Neural progenitor cell (in vitro differentiated cells): ENCODE data around the gene MFAP2. TPM values are rescaled to one million over a fixed set of nuclear protein-coding genes. Genes with fewer than 3 reads are reported as not detected.

Experiments
- DNase-seq: peaks from one replicate; pipeline ENCODE4 v3.0.0-alpha.2; 2016; ENCODE audit warnings: low spot score
- H2AFZ ChIP-seq: fragments of 200-600 bp; sonication (generic); replicated peaks from 2 replicates; pipeline ENCODE4 v1.6.1; 2016; ENCODE audit warnings: antibody characterized with exemption
- H3F3A ChIP-seq: fragments of 200-600 bp; sonication (generic); 2 replicates; pipeline ENCODE4 v1.6.1; 2016; ENCODE audit warnings: antibody characterized with exemption, low read depth
- H3K27ac ChIP-seq: fragments of 200-600 bp; sonication (generic); 2 replicates; pipeline ENCODE4 v1.5.1; 2016; ENCODE audit warnings: mild to moderate bottlenecking
- H3K27me3 ChIP-seq: fragments of 200-600 bp; sonication (generic); 2 replicates; pipeline ENCODE4 v1.6.1; 2016; ENCODE audit warnings: mild to moderate bottlenecking, moderate library complexity
- H3K36me3 ChIP-seq: fragments of 200-600 bp; sonication (generic); 2 replicates; pipeline ENCODE4 v1.5.1; 2016
- H3K4me1 ChIP-seq: fragments of 200-600 bp; sonication (generic); 2 replicates; pipeline ENCODE4 v1.6.1; 2016; ENCODE audit warnings: mixed run types
- H3K4me2 ChIP-seq: fragments of 200-600 bp; sonication (generic); 2 replicates; pipeline ENCODE4 v1.6.1; 2016
- H3K4me3 ChIP-seq: fragments of 200-600 bp; sonication (generic); 2 replicates; pipeline ENCODE4 v1.5.1; 2016
- H3K79me2 ChIP-seq: fragments of 200-600 bp; sonication (generic); 2 replicates; pipeline ENCODE4 v1.6.1; 2016; ENCODE audit warnings: low read depth
- H3K9ac ChIP-seq: fragments of 200-600 bp; sonication (generic); 2 replicates; pipeline ENCODE4 v1.6.1; 2016
- H3K9me3 ChIP-seq: fragments of 200-600 bp; sonication (generic); 2 replicates; pipeline ENCODE4 v1.5.1; 2016; ENCODE audit warnings: low read depth
- H4K20me1 ChIP-seq: fragments of 200-600 bp; sonication (generic); 2 replicates; pipeline ENCODE4 v1.6.1; 2016; ENCODE audit warnings: low read depth
- H3K27ac Mint-ChIP-seq: 3 replicates; pipeline ENCODE4 v1.8.0; 2021; ENCODE audit warnings: mixed read lengths
- H3K27me3 Mint-ChIP-seq: 2 replicates; pipeline ENCODE4 v1.8.0; 2022; ENCODE audit warnings: low read depth, mild to moderate bottlenecking, inconsistent platforms, moderate library complexity, mixed read lengths; ENCODE audit not compliant: insufficient read depth
- H3K36me3 Mint-ChIP-seq: 3 replicates; pipeline ENCODE4 v1.8.0; 2021; ENCODE audit warnings: mixed read lengths
- H3K4me1 Mint-ChIP-seq: 3 replicates; pipeline ENCODE4 v1.8.0; 2021; ENCODE audit warnings: mixed read lengths
- H3K4me3 Mint-ChIP-seq: 3 replicates; pipeline ENCODE4 v1.8.0; 2021; ENCODE audit warnings: mild to moderate bottlenecking, moderate library complexity, mixed read lengths
- H3K9me3 Mint-ChIP-seq: 3 replicates; pipeline ENCODE4 v1.8.0; 2020; ENCODE audit warnings: mixed read lengths
- EZH2 ChIP-seq: fragments of 200-600 bp; sonication (generic); IDR thresholded peaks from 2 replicates; pipeline ENCODE4 v1.6.1; 2017; ENCODE audit warnings: antibody characterized with exemption, mild to moderate bottlenecking, moderate library complexity
- EZH2phosphoT487 ChIP-seq: fragments of 200-600 bp; sonication (generic); IDR thresholded peaks from 2 replicates; pipeline ENCODE4 v1.6.1; 2017; ENCODE audit warnings: antibody characterized with exemption
- total RNA-seq: library from RNA; depleted of rRNA; stranded (reverse); fragments of >200 nt; gene quantifications from 2 replicates; pipeline ENCODE4 v1.2.3, GENCODE V29; 2015; ENCODE audit warnings: low replicate concordance
- TF ChIP-seq, protein P1 (sequence below): fragments of 200-600 bp; sonication (generic); IDR thresholded peaks from 2 replicates; pipeline ENCODE4 v1.5.1; 2017; ENCODE audit warnings: antibody characterized with exemption, mild to moderate bottlenecking

MFAP2 gene
- total RNA-seq, 1 donor from 2014 or later: 68.8 TPM

DNA sequence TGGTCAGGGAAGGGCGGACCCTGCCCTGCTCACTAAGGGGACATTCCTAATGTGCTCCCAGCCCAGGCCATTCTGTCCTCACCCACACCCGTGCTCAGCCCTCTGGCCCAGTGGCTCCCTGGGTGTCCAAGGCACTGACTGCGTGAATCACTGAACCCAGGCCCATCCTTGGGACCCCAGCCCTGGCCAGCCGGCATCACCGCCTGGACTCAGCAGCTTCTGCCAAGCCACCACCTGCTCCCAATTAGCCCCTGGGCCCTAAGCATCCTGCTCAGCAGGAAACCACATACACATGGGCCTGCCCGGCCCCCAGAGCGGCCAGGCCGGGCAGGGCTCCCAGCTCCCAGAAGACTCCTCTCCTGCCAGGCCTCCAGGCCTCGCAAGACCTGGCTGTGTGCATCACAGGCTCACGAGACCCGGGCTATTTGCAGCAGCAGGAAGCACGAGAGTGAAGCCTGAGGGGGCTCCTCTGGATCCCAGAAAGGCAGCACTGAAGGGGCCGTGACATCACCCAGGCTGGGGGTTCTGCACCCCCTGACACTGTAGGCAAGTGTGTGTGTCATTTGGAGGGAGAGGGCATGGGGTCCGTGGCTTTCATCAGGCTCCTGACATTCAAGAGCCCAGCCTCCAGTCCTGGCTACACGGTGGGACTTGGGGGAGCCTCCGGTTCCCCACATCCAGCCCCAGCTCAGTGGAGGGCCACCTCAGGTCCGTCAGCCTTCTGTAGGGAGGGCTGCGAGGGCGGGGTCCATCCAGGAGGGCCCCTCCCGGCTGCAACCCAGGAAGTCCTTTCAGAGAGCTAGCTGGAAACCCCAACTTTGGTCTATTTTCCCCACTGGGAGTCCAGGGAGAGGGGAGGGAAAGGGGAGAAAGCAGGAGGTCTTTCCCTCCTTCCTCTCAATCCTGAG, 1.6 kb downstream of the MFAP2 start:
- Histone ChIP-seq H4K20me1 (peaks cover 47% of the 10 kb centered on the region), H3K27ac (no peak overlapping the region), H2AFZ (no peak overlapping the region), H3K4me3 (peak overlapping the region; percentile 94), H3K4me2 (peak overlapping the region; percentile 98), H3K36me3 (no peaks in the 10 kb centered on the region), H3F3A (peaks cover 19% of the 10 kb centered on the region), H3K27me3 (no peaks in the 10 kb centered on the region), H3K4me1 (peaks cover 32% of the 10 kb centered on the region), H3K9ac (peak overlapping the region; percentile 75), H3K79me2 (peaks cover 46% of the 10 kb centered on the region), H3K9me3 (no peaks in the 10 kb centered on the region)
- no peak overlapping the region for H3K27ac Mint-ChIP-seq
- H3K4me3 Mint-ChIP-seq: peak overlapping the region; percentile 89
- DNase-seq: peak; percentile 23
- TF ChIP-seq, protein P1, sequence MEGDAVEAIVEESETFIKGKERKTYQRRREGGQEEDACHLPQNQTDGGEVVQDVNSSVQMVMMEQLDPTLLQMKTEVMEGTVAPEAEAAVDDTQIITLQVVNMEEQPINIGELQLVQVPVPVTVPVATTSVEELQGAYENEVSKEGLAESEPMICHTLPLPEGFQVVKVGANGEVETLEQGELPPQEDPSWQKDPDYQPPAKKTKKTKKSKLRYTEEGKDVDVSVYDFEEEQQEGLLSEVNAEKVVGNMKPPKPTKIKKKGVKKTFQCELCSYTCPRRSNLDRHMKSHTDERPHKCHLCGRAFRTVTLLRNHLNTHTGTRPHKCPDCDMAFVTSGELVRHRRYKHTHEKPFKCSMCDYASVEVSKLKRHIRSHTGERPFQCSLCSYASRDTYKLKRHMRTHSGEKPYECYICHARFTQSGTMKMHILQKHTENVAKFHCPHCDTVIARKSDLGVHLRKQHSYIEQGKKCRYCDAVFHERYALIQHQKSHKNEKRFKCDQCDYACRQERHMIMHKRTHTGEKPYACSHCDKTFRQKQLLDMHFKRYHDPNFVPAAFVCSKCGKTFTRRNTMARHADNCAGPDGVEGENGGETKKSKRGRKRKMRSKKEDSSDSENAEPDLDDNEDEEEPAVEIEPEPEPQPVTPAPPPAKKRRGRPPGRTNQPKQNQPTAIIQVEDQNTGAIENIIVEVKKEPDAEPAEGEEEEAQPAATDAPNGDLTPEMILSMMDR: no peak
- no peak for TF ChIP-seq EZH2
- peaks cover 6% of the 10 kb centered on the region for H3K27me3 Mint-ChIP-seq
- H3K36me3 Mint-ChIP-seq: peaks cover 6% of the 10 kb centered on the region
- H3K4me1 Mint-ChIP-seq: peaks cover 49% of the 10 kb centered on the region
- H3K9me3 Mint-ChIP-seq: no peaks in the 10 kb centered on the region

DNA sequence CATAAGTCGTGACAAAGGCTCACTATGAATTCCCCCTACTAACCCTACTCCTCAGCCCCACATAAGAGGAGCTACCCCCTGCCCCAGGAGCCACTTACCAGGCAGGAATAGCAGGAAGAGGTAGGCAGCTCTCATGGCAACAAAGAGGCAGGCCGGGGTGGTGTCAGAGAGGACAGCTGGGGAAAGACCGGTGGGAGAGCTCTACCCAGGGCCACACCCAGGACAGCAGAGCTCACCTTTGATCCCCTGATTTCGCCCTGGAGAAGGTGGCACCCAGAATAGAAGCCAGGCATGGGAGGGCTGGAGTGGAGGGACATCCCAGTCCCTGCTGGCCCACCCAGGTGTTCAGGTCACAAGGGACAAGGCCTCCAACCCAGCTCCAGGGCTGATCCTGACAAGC, 2.3 kb downstream of the MFAP2 start:
- H3K4me3 ChIP-seq: no peak overlapping the region

DNA sequence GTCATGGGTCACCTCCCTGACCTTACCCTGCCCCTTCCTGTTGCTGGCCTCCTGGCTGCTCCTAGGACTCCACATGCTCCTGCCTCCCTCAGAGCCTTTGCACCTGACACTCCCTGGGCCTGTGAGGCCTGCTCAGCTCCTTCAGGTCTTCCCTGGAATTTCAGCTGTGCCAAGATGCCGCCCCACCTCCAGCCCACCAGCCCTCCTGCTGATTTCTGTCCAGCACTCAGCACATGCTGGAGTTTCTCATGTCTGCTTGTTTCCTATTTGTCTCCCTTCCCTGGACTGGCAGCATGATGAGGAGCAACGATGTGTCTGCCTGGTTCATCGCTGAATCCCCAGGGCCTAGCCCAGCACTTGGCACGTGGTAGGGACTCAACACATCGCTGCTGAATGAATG, 3.0 kb downstream of the MFAP2 start:
- H3K4me2 ChIP-seq: no peak overlapping the region

More for the DNA sequence above, 2.3 kb downstream of the MFAP2 start:
- Histone ChIP-seq H3F3A (peaks cover 19% of the 10 kb centered on the region), H3K4me1 (peaks cover 29% of the 10 kb centered on the region), H3K4me2 (peak overlapping the region; percentile 98), H3K9me3 (no peaks in the 10 kb centered on the region), H3K27me3 (no peaks in the 10 kb centered on the region), H3K36me3 (no peaks in the 10 kb centered on the region), H4K20me1 (peaks cover 51% of the 10 kb centered on the region), H3K79me2 (peaks cover 46% of the 10 kb centered on the region), H3K27ac (no peak overlapping the region), H3K9ac (no peak overlapping the region), H2AFZ (no peak overlapping the region)
- Mint-ChIP-seq H3K4me3 (peak overlapping the region; percentile 89), H3K36me3 (peaks cover 6% of the 10 kb centered on the region), H3K9me3 (no peaks in the 10 kb centered on the region), H3K27me3 (peaks cover 6% of the 10 kb centered on the region), H3K4me1 (peaks cover 44% of the 10 kb centered on the region), H3K27ac (no peak overlapping the region)
- no peak for DNase-seq
- TF ChIP-seq EZH2phosphoT487 (no peak), EZH2 (no peak)
- TF ChIP-seq, protein P1: no peak

More for the DNA sequence above, 3.0 kb downstream of the MFAP2 start:
- TF ChIP-seq EZH2: no peak
- no peak for TF ChIP-seq EZH2phosphoT487
- TF ChIP-seq, protein P1: no peak
- Mint-ChIP-seq H3K4me1 (peaks cover 47% of the 10 kb centered on the region), H3K4me3 (peak overlapping the region; percentile 89), H3K36me3 (peaks cover 8% of the 10 kb centered on the region), H3K27me3 (peaks cover 6% of the 10 kb centered on the region), H3K9me3 (no peaks in the 10 kb centered on the region), H3K27ac (peak overlapping the region; percentile 60)
- Histone ChIP-seq H4K20me1 (peaks cover 58% of the 10 kb centered on the region), H3K36me3 (no peaks in the 10 kb centered on the region), H3K9me3 (no peaks in the 10 kb centered on the region), H2AFZ (no peak overlapping the region), H3K9ac (no peak overlapping the region), H3K79me2 (peaks cover 46% of the 10 kb centered on the region), H3K27ac (no peak overlapping the region), H3K27me3 (no peaks in the 10 kb centered on the region), H3K4me3 (no peak overlapping the region), H3K4me1 (peaks cover 30% of the 10 kb centered on the region), H3F3A (peaks cover 23% of the 10 kb centered on the region)
- DNase-seq: no peak
